Endothelial cell of umbilical vein (primary cell): ENCODE data around the gene SRSF9. TPM values are rescaled to one million over a fixed set of nuclear protein-coding genes. Genes with fewer than 3 reads are reported as not detected.

Experiments
- BruUV-seq: library from RNA; stranded (reverse); fragments of 400-500 nt; replicated peaks from 2 replicates; lab custom pipeline; 2021; lab: Mats Ljungman, UMichigan
- CTCF ChIA-PET: fragments of 300-600, 350-600 bp; sonication (Branson Sonifier 250); formaldehyde crosslinking; loops from one replicate; lab custom pipeline; 2021; ENCODE audit warnings: antibody characterized with exemption, inconsistent platforms; lab: Charles Lee
- POLR2A ChIA-PET: fragments of 300-600, 350-600 bp; sonication (Branson Sonifier 250); formaldehyde crosslinking; loops from one replicate; lab custom pipeline; 2021; ENCODE audit warnings: antibody characterized with exemption, inconsistent platforms; lab: Charles Lee
- DNase-seq: peaks from one replicate; pipeline ENCODE4 v3.0.0-alpha.2; 2011; ENCODE audit warnings: low read depth, low spot score
- FAIRE-seq: peaks from 2 replicates; lab custom pipeline; 2011; peaks lifted over from hg19 to GRCh38; lab: Jason Lieb, UNC
- H2AFZ ChIP-seq: 2 replicates; pipeline ENCODE4 v1.6.0; 2012; ENCODE audit warnings: low read depth, low read length, control low read depth, inconsistent platforms
- H3K27ac ChIP-seq: 2 replicates; pipeline ENCODE4 v1.5.1; 2011; ENCODE audit warnings: low read depth, mild to moderate bottlenecking, control low read depth, low read length, moderate library complexity; ENCODE audit not compliant: insufficient read depth
- H3K27me3 ChIP-seq, 2 experiments: 2 replicates each; pipeline versions ENCODE4 v1.6.0 to v1.6.1; 2011; ENCODE audit warnings: low read length in 2 of 2, mixed read lengths in 1 of 2; ENCODE audit not compliant: control insufficient read depth in 2 of 2, insufficient read depth in 2 of 2
- H3K36me3 ChIP-seq, 2 experiments: 2 replicates in 1 of 2; 3 replicates in 1 of 2; pipeline ENCODE4 v1.5.1; 2011; ENCODE audit warnings: low read length in 2 of 2, mild to moderate bottlenecking in 1 of 2, moderate library complexity in 1 of 2; ENCODE audit not compliant: control insufficient read depth in 2 of 2, insufficient read depth in 2 of 2; ENCODE audit errors: extremely low read depth in 1 of 2
- H3K4me1 ChIP-seq: 3 replicates; pipeline ENCODE4 v1.5.1; 2011; ENCODE audit warnings: mild to moderate bottlenecking, low read length; ENCODE audit not compliant: control insufficient read depth, insufficient read depth; ENCODE audit errors: extremely low read depth
- H3K4me2 ChIP-seq: 2 replicates; pipeline ENCODE4 v1.6.1; 2011; ENCODE audit warnings: low read length, control low read depth, mixed read lengths; ENCODE audit not compliant: insufficient read depth
- H3K4me3 ChIP-seq, 3 experiments: fragments of 200-600 bp in 1 of 3; sonication (generic), shearing (Covaris generic) in 1 of 3; replicated peaks in 1 of 3; 2 replicates each; pipeline ENCODE4 v1.5.1; 2011 to 2016; ENCODE audit warnings: control low read depth in 3 of 3, low read length in 3 of 3, mild to moderate bottlenecking in 2 of 3, inconsistent platforms in 1 of 3, low read depth in 1 of 3, moderate library complexity in 1 of 3; ENCODE audit not compliant: insufficient read depth in 1 of 3
- H3K79me2 ChIP-seq: 2 replicates; pipeline ENCODE4 v1.6.0; 2012; ENCODE audit warnings: low read length, inconsistent platforms; ENCODE audit not compliant: control insufficient read depth, insufficient read depth
- H3K9ac ChIP-seq: replicated peaks from 2 replicates; pipeline ENCODE3; 2011; ENCODE audit warnings: low read length, control low read depth; ENCODE audit not compliant: insufficient read depth; ENCODE audit errors: extremely low read depth
- H3K9me1 ChIP-seq: replicated peaks from 3 replicates; pipeline ENCODE4 v1.6.0; 2011; ENCODE audit warnings: mild to moderate bottlenecking, low read length; ENCODE audit not compliant: control insufficient read depth, insufficient read depth; ENCODE audit errors: extremely low read depth
- H3K9me3 ChIP-seq: replicated peaks from 2 replicates; pipeline ENCODE4 v1.5.1; 2012; ENCODE audit warnings: low read length, inconsistent platforms; ENCODE audit not compliant: control insufficient read depth, insufficient read depth
- H4K20me1 ChIP-seq: replicated peaks from 2 replicates; pipeline ENCODE3; 2011; ENCODE audit warnings: mild to moderate bottlenecking, low read length; ENCODE audit not compliant: control insufficient read depth, insufficient read depth; ENCODE audit errors: extremely low read depth
- EZH2 ChIP-seq: IDR thresholded peaks from 2 replicates; pipeline ENCODE4 v1.6.1; 2012; ENCODE audit warnings: borderline replicate concordance, low read depth, mild to moderate bottlenecking, moderate library complexity, low read length, inconsistent platforms; ENCODE audit not compliant: severe bottlenecking
- FOS ChIP-seq: IDR thresholded peaks from 2 replicates; pipeline ENCODE4 v1.6.1; 2011; ENCODE audit warnings: mild to moderate bottlenecking, low read length, moderate library complexity, borderline replicate concordance; ENCODE audit not compliant: insufficient read depth
- GATA2 ChIP-seq: IDR thresholded peaks from 2 replicates; pipeline ENCODE4 v1.7.0; 2011; ENCODE audit warnings: low read depth, mild to moderate bottlenecking, moderate library complexity, mixed read lengths, low read length; ENCODE audit not compliant: insufficient read length, insufficient read depth
- JUN ChIP-seq: IDR thresholded peaks from 2 replicates; pipeline ENCODE4 v1.6.1; 2011; ENCODE audit warnings: borderline replicate concordance, low read depth; ENCODE audit not compliant: insufficient read length, insufficient read depth
- MYC ChIP-seq: IDR thresholded peaks from one replicate; pipeline ENCODE4 v1.6.1; 2011; ENCODE audit warnings: mild to moderate bottlenecking, low read depth, low read length
- POLR2A ChIP-seq: IDR thresholded peaks from 2 replicates; pipeline ENCODE4 v1.6.1; 2012; ENCODE audit warnings: low read depth, mild to moderate bottlenecking, control low read depth, low read length
- POLR2AphosphoS5 ChIP-seq: IDR thresholded peaks from 2 replicates; pipeline ENCODE4 v1.6.1; 2012; ENCODE audit warnings: low read depth, mild to moderate bottlenecking, control low read depth, low read length, moderate library complexity; ENCODE audit not compliant: insufficient read depth
- dilution Hi-C: fragments of 300-500 bp; cut with MboI; formaldehyde crosslinking; loops from one replicate; pipeline ENCODE4 v1.15.0; 2019; ENCODE audit warnings: low sequenced_read_pairs; ENCODE audit not compliant: extremely low pct_ligation_motif_present
- intact Hi-C: fragments of 100-400 bp; cut with micrococcal nuclease; formaldehyde crosslinking; loops from one replicate; pipeline ENCODE4 v1.10.0; 2022
- polyA plus RNA-seq, 4 experiments: library from polyadenylated mRNA; depleted of rRNA in 3 of 4; stranded (reverse) in 3 of 4; unstranded in 1 of 4; fragments of >200 nt; gene quantifications; 2 replicates each; pipeline versions ENCODE4 v1.2.1 to v1.2.3, GENCODE V29; 2011 to 2012; ENCODE audit warnings: missing spikeins in 1 of 4
- total RNA-seq: library from RNA; stranded (reverse); gene quantifications from 2 replicates; pipeline ENCODE4 v1.2.3, GENCODE V29; 2021
- TF ChIP-seq, protein P1 (sequence below): IDR thresholded peaks from 2 replicates; pipeline ENCODE4 v1.6.1; 2011; ENCODE audit not compliant: insufficient read depth, insufficient read length
- TF ChIP-seq, protein P2 (sequence below), 2 donors: IDR thresholded peaks; 1 replicate in 1 of 2; 2 replicates in 1 of 2; pipeline ENCODE4 v1.5.1; 2011; ENCODE audit warnings: low read length in 2 of 2, mild to moderate bottlenecking in 2 of 2, moderate library complexity in 2 of 2, control low read depth in 1 of 2, inconsistent platforms in 1 of 2, low read depth in 1 of 2; ENCODE audit not compliant: insufficient read depth in 1 of 2; ENCODE audit errors: extremely low read depth in 1 of 2

The SRSF9 gene
- total and polyA plus RNA-seq, 2 donors (not counting 3 experiments of a cell fraction or from before 2014, with no cell fraction given) = 153 to 226 TPM

DNA sequence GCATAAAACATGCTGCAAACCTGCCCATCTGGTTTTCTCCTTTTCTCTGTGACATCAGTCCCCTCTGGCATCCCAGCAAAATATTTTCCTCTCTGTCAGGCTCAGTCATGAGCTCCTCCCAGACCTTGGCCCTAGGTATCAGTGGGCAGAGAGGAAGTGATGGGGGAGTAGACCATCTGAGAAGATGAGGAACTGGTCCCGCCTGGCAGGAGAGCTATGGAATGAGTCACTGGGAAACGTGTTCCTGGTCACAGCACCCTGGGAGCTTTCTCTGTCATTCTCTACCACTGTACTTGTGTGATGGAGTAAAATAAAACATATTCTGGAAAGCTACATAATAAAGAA, 5.0 kb upstream of the SRSF9 start:
- ChIA-PET POLR2A (interaction anchor here (1.5 kb wide), 1 partner anchor 22 kb away, joined by 11 read pairs; the partner anchor contains the start of gene DYNLL1), CTCF (interaction anchor here (0.8 to 1.7 kb wide), 12 partner anchors 8 to 497 kb away, joined by 3 to 8 read pairs (median 4); partner anchors contain the start of gene DYNLL1)
- intact Hi-C loops = no loop called here
- TF ChIP-seq, protein P1, sequence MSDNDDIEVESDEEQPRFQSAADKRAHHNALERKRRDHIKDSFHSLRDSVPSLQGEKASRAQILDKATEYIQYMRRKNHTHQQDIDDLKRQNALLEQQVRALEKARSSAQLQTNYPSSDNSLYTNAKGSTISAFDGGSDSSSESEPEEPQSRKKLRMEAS = no peak
- TF ChIP-seq FOS = peak; percentile 86
- dilution Hi-C loops = no loop called here
- H3K4me1 ChIP-seq = peaks cover 9% of the 10 kb centered on the region
- no peaks in the 10 kb centered on the region for H4K20me1 ChIP-seq
- no peak overlapping the region for H2AFZ ChIP-seq
- H3K4me2 ChIP-seq = no peak overlapping the region
- H3K27me3 ChIP-seq = no peaks in the 10 kb centered on the region
- no peaks in the 10 kb centered on the region for H3K9me3 ChIP-seq
- no TSS peak for BruUV-seq
- no peaks in the 10 kb centered on the region for H3K36me3 ChIP-seq
- H3K27ac ChIP-seq = no peak overlapping the region
- H3K79me2 ChIP-seq = peaks cover 2% of the 10 kb centered on the region
- no peak overlapping the region for H3K9ac ChIP-seq
- FAIRE-seq (peak; percentile 90), DNase-seq (peak; percentile 53)
- H3K9me1 ChIP-seq = no peaks in the 10 kb centered on the region
- H3K4me3 ChIP-seq = no peak overlapping the region

DNA sequence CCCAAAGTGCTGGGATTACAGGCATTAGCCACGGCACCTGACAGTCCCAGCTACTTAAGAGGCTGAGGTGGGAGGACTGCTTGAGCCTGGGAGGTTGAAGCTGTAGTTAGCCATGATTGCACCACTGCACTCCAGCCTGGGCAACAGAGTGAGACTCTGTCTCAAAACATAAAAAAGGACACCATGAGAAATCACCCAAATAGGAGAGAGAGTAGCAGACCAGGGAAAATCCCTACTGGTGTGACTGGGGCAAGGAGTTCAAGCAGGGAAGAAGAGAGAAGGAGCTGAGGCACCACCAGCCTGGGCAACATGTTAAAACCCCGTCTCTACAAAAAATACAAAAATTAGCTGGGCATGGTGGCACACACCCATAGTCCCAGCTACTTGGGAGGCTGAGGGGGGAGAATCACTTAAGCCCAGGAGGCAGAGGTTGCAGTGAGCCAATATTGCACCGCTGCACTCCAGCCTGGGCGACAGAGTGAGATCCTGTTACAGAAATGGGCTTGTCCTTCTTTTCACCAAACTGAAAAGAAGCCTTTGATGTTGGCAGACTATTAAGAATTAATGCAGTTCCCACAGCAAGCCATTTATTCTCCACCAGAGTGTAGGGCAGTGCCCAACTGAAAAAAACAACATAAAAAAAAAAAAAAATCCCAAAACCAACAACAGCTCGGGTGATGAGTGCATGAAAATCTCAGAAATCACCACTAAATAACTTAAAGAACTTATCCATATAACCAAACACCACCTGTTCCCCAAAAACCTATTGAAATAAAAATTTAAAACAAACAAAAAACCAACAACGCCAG, 4.5 kb upstream of the SRSF9 start:
- FAIRE-seq (no peak), DNase-seq (no peak)
- peaks cover 6% of the 10 kb centered on the region for H3K79me2 ChIP-seq
- no peak overlapping the region for H3K9ac ChIP-seq
- no peaks in the 10 kb centered on the region for H3K9me3 ChIP-seq
- CTCF ChIA-PET = interaction anchor here (0.8 to 1.7 kb wide), 11 partner anchors 8 to 498 kb away, joined by 3 to 8 read pairs (median 4); partner anchors contain the start of gene DYNLL1
- H2AFZ ChIP-seq = no peak overlapping the region
- no peaks in the 10 kb centered on the region for H3K36me3 ChIP-seq
- peaks cover 9% of the 10 kb centered on the region for H3K4me1 ChIP-seq
- H3K27ac ChIP-seq = no peak overlapping the region
- no peaks in the 10 kb centered on the region for H3K9me1 ChIP-seq
- no peaks in the 10 kb centered on the region for H3K27me3 ChIP-seq
- POLR2A ChIA-PET = interaction anchor here (1.5 kb wide), 1 partner anchor 23 kb away, joined by 11 read pairs; the partner anchor contains the start of gene DYNLL1
- dilution Hi-C loops = no loop called here
- intact Hi-C loops = no loop called here
- TF ChIP-seq, protein P1 = no peak
- TF ChIP-seq EZH2 (no peak), JUN (no peak), POLR2A (no peak), FOS (no peak), GATA2 (no peak), POLR2AphosphoS5 (no peak), MYC (no peak)
- TF ChIP-seq, protein P2, sequence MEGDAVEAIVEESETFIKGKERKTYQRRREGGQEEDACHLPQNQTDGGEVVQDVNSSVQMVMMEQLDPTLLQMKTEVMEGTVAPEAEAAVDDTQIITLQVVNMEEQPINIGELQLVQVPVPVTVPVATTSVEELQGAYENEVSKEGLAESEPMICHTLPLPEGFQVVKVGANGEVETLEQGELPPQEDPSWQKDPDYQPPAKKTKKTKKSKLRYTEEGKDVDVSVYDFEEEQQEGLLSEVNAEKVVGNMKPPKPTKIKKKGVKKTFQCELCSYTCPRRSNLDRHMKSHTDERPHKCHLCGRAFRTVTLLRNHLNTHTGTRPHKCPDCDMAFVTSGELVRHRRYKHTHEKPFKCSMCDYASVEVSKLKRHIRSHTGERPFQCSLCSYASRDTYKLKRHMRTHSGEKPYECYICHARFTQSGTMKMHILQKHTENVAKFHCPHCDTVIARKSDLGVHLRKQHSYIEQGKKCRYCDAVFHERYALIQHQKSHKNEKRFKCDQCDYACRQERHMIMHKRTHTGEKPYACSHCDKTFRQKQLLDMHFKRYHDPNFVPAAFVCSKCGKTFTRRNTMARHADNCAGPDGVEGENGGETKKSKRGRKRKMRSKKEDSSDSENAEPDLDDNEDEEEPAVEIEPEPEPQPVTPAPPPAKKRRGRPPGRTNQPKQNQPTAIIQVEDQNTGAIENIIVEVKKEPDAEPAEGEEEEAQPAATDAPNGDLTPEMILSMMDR (IDR thresholded peaks at IDR 0.05; ENCODE audit: extremely low read depth in 1 of 2, insufficient read depth in 1 of 2, low read depth in 1 of 2, low read length in 2 of 2) = no peak
- no peaks in the 10 kb centered on the region for H4K20me1 ChIP-seq
- BruUV-seq = no TSS peak
- H3K4me2 ChIP-seq = no peak overlapping the region
- H3K4me3 ChIP-seq = no peak overlapping the region
